Natural killer cell (primary cell): Measurements from ENCODE around the gene RBM19. TPM values are rescaled to one million over a fixed set of nuclear protein-coding genes. Genes with fewer than 3 reads are reported as not detected.

Experiments used
- ATAC-seq, 3 donors: fragments of 150-1000 bp in 2 of 3; fragments of 200-7000 bp in 1 of 3; cut with Tn5 transposase; 1 replicate in 1 of 3; 2 replicates in 2 of 3; pipeline ENCODE4 v1.10.0; 2021; ENCODE audit warnings: mild to moderate bottlenecking in 2 of 3, moderate library complexity in 2 of 3
- DNase-seq, 2 donors: peaks; one replicate each; pipeline versions ENCODE4 v3.0.0 to v3.0.0-alpha.2; 2013 to 2021; ENCODE audit warnings: mixed read lengths in 1 of 2
- H3K27ac ChIP-seq: one replicate; pipeline ENCODE4 v1.5.1; 2013; ENCODE audit warnings: mild to moderate bottlenecking, low read length
- H3K27me3 ChIP-seq: one replicate; pipeline ENCODE4 v1.6.1; 2013; ENCODE audit warnings: low read length; ENCODE audit not compliant: control insufficient read depth, insufficient read depth
- H3K36me3 ChIP-seq: one replicate; pipeline ENCODE4 v1.6.1; 2013; ENCODE audit warnings: low read length; ENCODE audit not compliant: control insufficient read depth, insufficient read depth
- H3K4me1 ChIP-seq: one replicate; pipeline ENCODE4 v1.6.1; 2013; ENCODE audit warnings: low read length; ENCODE audit not compliant: control insufficient read depth, insufficient read depth
- H3K4me3 ChIP-seq: one replicate; pipeline ENCODE4 v1.5.1; 2013; ENCODE audit warnings: low read length
- H3K9me3 ChIP-seq: one replicate; pipeline ENCODE4 v1.6.1; 2013; ENCODE audit warnings: low read length; ENCODE audit not compliant: control insufficient read depth, insufficient read depth
- H3K27ac Mint-ChIP-seq, 2 donors: one replicate each; pipeline ENCODE4 v1.8.0; 2022; ENCODE audit warnings: mild to moderate bottlenecking in 2 of 2, mixed read lengths in 2 of 2, moderate library complexity in 1 of 2
- H3K27me3 Mint-ChIP-seq, 2 donors: one replicate each; pipeline ENCODE4 v1.8.0; 2022; ENCODE audit warnings: low read depth in 2 of 2, mixed read lengths in 2 of 2
- H3K36me3 Mint-ChIP-seq: one replicate; pipeline ENCODE4 v1.8.0; 2022; ENCODE audit warnings: mixed read lengths
- H3K4me1 Mint-ChIP-seq, 2 donors: one replicate each; pipeline ENCODE4 v1.8.0; 2022; ENCODE audit warnings: mixed read lengths in 2 of 2
- H3K4me3 Mint-ChIP-seq: one replicate; pipeline ENCODE4 v1.8.0; 2022; ENCODE audit warnings: mild to moderate bottlenecking, moderate library complexity, mixed read lengths
- H3K9me3 Mint-ChIP-seq, 2 donors: one replicate each; pipeline ENCODE4 v1.8.0; 2022; ENCODE audit warnings: mixed read lengths in 2 of 2
- CTCF ChIP-seq: fragments of 200-600 bp; IDR thresholded peaks from one replicate; pipeline ENCODE4 v1.8.0; 2022; ENCODE audit warnings: antibody characterized with exemption
- WGBS: methylation state at CpG from one replicate; pipeline ENCODE4 v1.1.7; 2013; ENCODE audit warnings: missing lambda C conversion rate; ENCODE audit not compliant: insufficient coverage; 5-methylcytosine and 5-hydroxymethylcytosine counted together
- intact Hi-C: fragments of 100-400 bp; cut with micrococcal nuclease; formaldehyde crosslinking; loops from one replicate; pipeline ENCODE4 v1.14.2; 2022
- total RNA-seq, 4 donors: library from RNA; stranded (reverse); fragments of 120-200 nt in 1 of 4; gene quantifications; one replicate each; pipeline versions ENCODE4 v1.2.3 to v1.2.4, GENCODE V29; 2013 to 2022

The RBM19 gene
- total RNA-seq, 3 donors from 2014 or later (not counting 1 experiment from before 2014, with no cell fraction given) = 49.9 to 70.6 (median 60.9) TPM

- Mint-ChIP-seq H3K4me3 (no peak overlapping the region), H3K27ac (no peak overlapping the region)
- no peak for ATAC-seq
Measured at GRCh38 chr12:113844495-113845210, 121.5 kb downstream of the RBM19 start.

GRCh38 chr12:113842699-113843098 is 123.4 kb downstream of the RBM19 start:
- Mint-ChIP-seq H3K4me3 (no peak overlapping the region), H3K9me3 (no peaks in the 10 kb centered on the region), H3K27me3 (no peaks in the 10 kb centered on the region), H3K36me3 (no peaks in the 10 kb centered on the region), H3K27ac (no peak overlapping the region), H3K4me1 (no peaks in the 10 kb centered on the region)
- Histone ChIP-seq H3K27me3 (no peaks in the 10 kb centered on the region), H3K9me3 (no peaks in the 10 kb centered on the region), H3K4me3 (no peak overlapping the region), H3K36me3 (peaks cover 13% of the 10 kb centered on the region), H3K27ac (no peak overlapping the region), H3K4me1 (no peaks in the 10 kb centered on the region)
- ATAC-seq (no peak), DNase-seq (no peak)
- intact Hi-C loops = no loop called here
- 97% methylated on average over 4 of the region's 4 CpGs for WGBS
- TF ChIP-seq CTCF = no peak

More at GRCh38 chr12:113844495-113845210, 121.5 kb downstream of the RBM19 start:
- Histone ChIP-seq H3K9me3 (no peaks in the 10 kb centered on the region), H3K36me3 (peaks cover 13% of the 10 kb centered on the region), H3K27me3 (no peaks in the 10 kb centered on the region), H3K4me3 (no peak overlapping the region), H3K27ac (no peak overlapping the region), H3K4me1 (no peaks in the 10 kb centered on the region)
- no peaks in the 10 kb centered on the region for H3K27me3 Mint-ChIP-seq
- no peak for DNase-seq
- no peaks in the 10 kb centered on the region for H3K4me1 Mint-ChIP-seq
- TF ChIP-seq CTCF = no peak
- 92% methylated on average over 31 of the region's 31 CpGs for WGBS
- intact Hi-C loops = no loop called here
- H3K9me3 Mint-ChIP-seq = no peaks in the 10 kb centered on the region
- no peaks in the 10 kb centered on the region for H3K36me3 Mint-ChIP-seq

GRCh38 chr12:113841786-113842185 is 124.3 kb downstream of the RBM19 start:
- Histone ChIP-seq H3K27me3 (no peaks in the 10 kb centered on the region), H3K36me3 (peaks cover 13% of the 10 kb centered on the region), H3K9me3 (no peaks in the 10 kb centered on the region), H3K4me3 (no peak overlapping the region), H3K4me1 (no peaks in the 10 kb centered on the region), H3K27ac (no peak overlapping the region)
- DNase-seq = no peak
- Mint-ChIP-seq H3K9me3 (no peaks in the 10 kb centered on the region), H3K4me3 (no peak overlapping the region), H3K27ac (no peak overlapping the region), H3K36me3 (no peaks in the 10 kb centered on the region), H3K27me3 (no peaks in the 10 kb centered on the region), H3K4me1 (no peaks in the 10 kb centered on the region)
- 90% methylated on average over 3 of the region's 3 CpGs for WGBS
- intact Hi-C loops = no loop called here
- ATAC-seq = no peak
- no peak for TF ChIP-seq CTCF
